Renal cortex interstitium (tissue), 11 donors: ENCODE results near the gene AP1G2. TPM values are rescaled to one million over a fixed set of nuclear protein-coding genes. Genes with fewer than 3 reads are reported as not detected.

Source experiments
- DNase-seq, 11 donors: peaks; one replicate each; pipeline ENCODE4 v3.0.0-alpha.2; 2013; ENCODE audit warnings: low read depth in 9 of 11, low spot score in 4 of 11; ENCODE audit errors: extremely low read depth in 1 of 11
- polyA plus RNA-seq, 3 donors: library from polyadenylated mRNA; unstranded; fragments of 120-200 nt; gene quantifications; one replicate each; pipeline ENCODE4 v1.2.1, GENCODE V29; 2013; ENCODE audit not compliant: insufficient read length in 3 of 3

The AP1G2 gene
- polyA plus RNA-seq, 3 donors: 66.5 to 121 (median 75.3) TPM

GRCh38 chr14:23563473-23564180 is 4.0 kb downstream of the AP1G2 start:
- DNase-seq: no peak

- no peak for DNase-seq
Observed at GRCh38 chr14:23562822-23563472, 4.6 kb downstream of the AP1G2 start.

- no peak for DNase-seq
Observed at GRCh38 chr14:23561873-23562821, 5.4 kb downstream of the AP1G2 start.

GRCh38 chr14:23561259-23561658 is 6.3 kb downstream of the AP1G2 start:
- DNase-seq: no peak

- DNase-seq: no peak
Observed at GRCh38 chr14:23559926-23560520, 7.6 kb downstream of the AP1G2 start.

GRCh38 chr14:23559010-23559925 is 8.3 kb downstream of the AP1G2 start:
- DNase-seq: no peak

- DNase-seq: no peak
Observed at GRCh38 chr14:23558346-23559009, 9.1 kb downstream of the AP1G2 start.

- no peak for DNase-seq
Observed at GRCh38 chr14:23557946-23558345, 9.6 kb downstream of the AP1G2 start.

- DNase-seq: no peak
Observed at GRCh38 chr14:23557521-23557920, 10.1 kb downstream of the AP1G2 start.

GRCh38 chr14:23556700-23557440 is 10.7 kb downstream of the AP1G2 start:
- DNase-seq: no peak

- DNase-seq: peak in 6 of 11 donors; percentile 75 to 93 (median 83)
Observed at GRCh38 chr14:23555882-23556699, 11.5 kb downstream of the AP1G2 start, which contains the start of gene THTPA. Gene THTPA (plus strand): TSS chr14:23556271. CDS start chr14:23556758, 487 bp downstream.

- DNase-seq: no peak
Observed at GRCh38 chr14:23555533-23555881, 12.1 kb downstream of the AP1G2 start.

- peak in 2 of 11 donors; percentile 58 to 70 for DNase-seq
Observed at GRCh38 chr14:23551266-23552028, 16.1 kb downstream of the AP1G2 start, which contains the start of gene ZFHX2. Gene ZFHX2 (minus strand): TSS chr14:23551765. CDS start chr14:23535325, 16,440 bp downstream.

GRCh38 chr14:23550812-23551265 is 16.8 kb downstream of the AP1G2 start:
- DNase-seq: no peak

- no peak for DNase-seq
Observed at GRCh38 chr14:23550131-23550811, 17.3 kb downstream of the AP1G2 start.
